ENCODE measurements around the gene FASLG. TPM values are rescaled to one million over a fixed set of nuclear protein-coding genes. Genes with fewer than 3 reads are reported as not detected.

Gene FASLG
- polyA plus RNA-seq, 1 experiment, result not detected

Small RNA genes lying within 50 kb of the gene (small RNA-seq; reads per million reads assigned to genes)
- gene RNU6-693P (ENCODE audit: insufficient read length, low read depth), result not detected

Other genes starting within 250 kb of the FASLG start
- not detected in 2 replicates for gene C1orf105, start 238.4 kb upstream of the FASLG start, polyA plus RNA-seq (2011; rRNA removed)
- gene PIGC, start 215.0 kb upstream of the FASLG start, polyA plus RNA-seq (2011; rRNA removed), result 22.7 and 25.2 TPM in 2 replicates
- gene SUCO, start 126.0 kb upstream of the FASLG start, polyA plus RNA-seq (2011; rRNA removed), result 17.6 and 25.1 TPM in 2 replicates